Renal pelvis (tissue), 4 donors: ENCODE data around the gene TMEM179. TPM values are rescaled to one million over a fixed set of nuclear protein-coding genes. Genes with fewer than 3 reads are reported as not detected.

Experiments used
- DNase-seq: peaks from one replicate; pipeline ENCODE4 v3.0.0-alpha.2; 2013
- polyA plus RNA-seq, 3 donors: library from polyadenylated mRNA; unstranded; fragments of 120-200 nt; gene quantifications; one replicate each; pipeline ENCODE4 v1.2.1, GENCODE V29; 2013; ENCODE audit not compliant: insufficient read length in 3 of 3

The TMEM179 gene
- polyA plus RNA-seq, 3 donors, result 1.1 to 2.0 (median 1.3) TPM

DNA sequence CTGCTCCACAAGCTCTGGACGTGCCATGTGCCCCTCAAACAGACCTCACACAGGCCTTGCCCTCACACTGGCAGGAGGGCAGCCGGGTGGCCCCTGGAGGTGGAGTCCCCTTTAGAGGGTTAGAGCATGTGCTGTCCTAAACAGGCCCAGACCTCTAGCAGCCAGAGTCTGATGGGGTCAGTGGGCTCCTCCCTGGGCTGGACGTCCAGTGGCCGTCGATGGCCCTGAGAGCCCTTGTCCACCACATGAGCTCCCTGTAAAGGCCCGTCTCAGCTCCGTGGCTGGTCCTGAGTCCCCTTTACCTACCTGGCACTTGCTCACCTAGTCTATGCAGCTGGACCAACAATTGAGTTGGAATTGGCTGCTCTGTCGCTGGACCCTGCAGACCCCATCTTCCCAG lies 3.8 kb downstream of the TMEM179 start:
- no peak for DNase-seq

DNA sequence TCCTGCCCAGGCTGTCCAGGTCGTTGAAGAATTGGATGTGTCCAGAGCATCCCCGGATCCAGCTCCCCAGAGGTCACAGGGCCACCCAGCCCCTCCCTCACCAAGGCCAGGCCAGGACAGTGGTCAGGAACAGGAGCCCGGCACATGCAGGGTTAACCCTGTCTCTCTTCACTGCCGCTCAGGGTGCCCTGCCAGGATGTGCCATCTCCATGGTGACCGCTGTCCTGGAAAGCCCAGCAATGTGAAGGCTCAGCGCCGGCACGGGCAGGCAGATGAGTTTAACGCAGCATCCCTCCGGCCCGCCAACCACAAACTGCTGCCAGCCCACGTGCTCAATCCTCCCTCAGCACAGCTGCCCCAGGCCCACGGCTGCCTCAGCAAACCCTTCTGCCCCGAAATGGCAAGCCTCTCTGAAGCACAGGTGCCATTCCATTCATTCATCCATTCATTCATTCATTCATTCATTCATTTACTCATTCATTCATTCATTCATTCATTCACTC lies 4.4 kb downstream of the TMEM179 start:
- DNase-seq, result no peak

DNA sequence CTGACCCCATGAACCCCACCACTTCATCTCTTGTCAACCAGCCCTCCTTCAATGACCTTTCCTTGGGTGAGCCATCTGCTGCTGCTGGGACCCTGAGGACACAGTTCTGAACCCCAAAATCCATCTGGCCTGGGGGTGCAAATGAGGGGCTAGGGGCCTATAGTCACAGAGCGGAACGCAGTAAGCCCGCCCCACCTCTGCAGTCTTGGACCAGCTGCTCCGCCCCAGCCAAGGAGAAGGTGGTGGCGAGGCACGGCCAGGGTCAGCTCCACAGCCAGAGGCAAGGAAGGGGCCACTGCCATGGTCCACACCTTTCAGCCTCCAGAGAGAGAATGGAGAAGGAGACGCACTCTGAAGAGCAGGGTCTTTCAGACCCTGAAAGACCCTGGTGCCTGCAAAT lies 5.1 kb downstream of the TMEM179 start:
- no peak for DNase-seq

DNA sequence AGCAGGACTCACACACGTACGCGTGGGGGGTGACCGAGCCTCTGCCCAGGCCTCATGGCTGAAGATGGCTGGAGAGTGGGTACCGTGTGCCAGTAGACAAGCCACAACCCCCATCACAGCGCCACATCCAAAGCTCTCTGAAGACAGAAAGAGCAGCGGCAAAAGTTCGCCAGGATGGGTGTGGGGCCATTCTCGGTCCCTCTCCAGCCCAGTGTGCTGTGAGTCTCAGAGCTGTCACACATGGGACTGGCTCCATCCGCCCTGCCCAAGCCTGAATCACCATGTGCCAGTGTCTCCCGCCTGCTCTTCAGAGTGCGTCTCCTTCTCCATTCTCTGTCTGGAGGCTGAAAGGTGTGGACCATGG lies 5.7 kb downstream of the TMEM179 start:
- DNase-seq, result no peak

DNA sequence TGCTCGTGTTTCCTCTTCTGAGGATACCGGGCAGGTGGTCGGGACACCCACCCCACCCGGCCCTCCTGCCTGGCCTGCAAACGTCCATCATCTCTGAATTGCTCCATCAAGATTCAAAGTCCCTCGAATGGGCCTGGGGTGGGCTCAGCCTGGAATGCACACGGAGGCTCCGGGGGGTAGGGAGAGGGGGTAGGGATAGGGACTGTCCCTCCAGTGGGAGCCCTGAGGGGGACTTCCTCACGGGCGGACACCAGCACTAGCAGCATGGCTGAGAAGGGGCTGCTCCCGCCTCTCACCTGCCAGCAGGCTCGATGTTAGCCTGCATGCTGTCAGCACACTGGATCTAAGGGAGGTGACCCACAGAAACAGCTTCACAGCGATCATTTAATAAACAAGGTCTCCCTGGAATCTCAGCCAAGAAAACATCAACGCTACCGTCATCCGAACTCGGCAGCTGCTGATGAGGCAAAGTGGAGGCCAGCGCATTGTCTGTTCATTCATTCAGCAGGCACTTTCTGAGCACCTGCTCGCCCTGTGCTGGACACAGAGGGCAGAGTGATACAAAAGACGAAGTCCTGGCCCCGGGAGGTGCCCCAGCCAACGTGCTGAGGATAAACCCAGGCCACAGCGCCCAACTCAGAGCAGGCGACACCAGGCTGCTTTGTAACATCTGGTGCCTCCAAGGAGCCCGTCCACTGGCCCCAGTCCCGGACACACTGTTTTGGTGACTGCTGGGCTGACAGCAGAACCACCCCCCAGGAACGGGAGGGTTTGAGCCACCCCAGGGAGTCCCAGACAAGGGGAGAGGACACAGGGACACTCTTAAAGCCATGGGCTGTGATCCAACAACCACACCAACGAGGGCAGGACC lies 6.3 kb downstream of the TMEM179 start:
- DNase-seq, result no peak

DNA sequence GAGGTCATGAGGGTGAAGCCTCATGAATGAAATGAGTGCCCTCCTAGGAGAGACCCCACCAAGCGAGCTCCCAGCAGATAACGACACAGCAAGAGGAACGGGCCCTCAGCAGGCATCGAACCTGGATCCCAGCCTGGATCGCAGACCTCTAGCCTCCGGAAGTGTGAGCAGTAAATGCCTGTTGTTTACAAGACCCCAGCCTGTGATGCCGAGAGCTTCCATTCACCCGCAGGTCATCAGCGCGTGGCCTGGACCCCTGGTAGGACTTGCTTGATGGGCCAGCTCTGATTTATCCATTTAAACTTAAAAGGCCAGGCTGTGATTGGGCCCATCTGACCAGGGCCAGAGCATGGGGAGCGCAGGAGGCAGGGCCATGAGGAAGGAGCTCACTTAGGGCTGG lies 7.0 kb downstream of the TMEM179 start:
- no peak for DNase-seq

DNA sequence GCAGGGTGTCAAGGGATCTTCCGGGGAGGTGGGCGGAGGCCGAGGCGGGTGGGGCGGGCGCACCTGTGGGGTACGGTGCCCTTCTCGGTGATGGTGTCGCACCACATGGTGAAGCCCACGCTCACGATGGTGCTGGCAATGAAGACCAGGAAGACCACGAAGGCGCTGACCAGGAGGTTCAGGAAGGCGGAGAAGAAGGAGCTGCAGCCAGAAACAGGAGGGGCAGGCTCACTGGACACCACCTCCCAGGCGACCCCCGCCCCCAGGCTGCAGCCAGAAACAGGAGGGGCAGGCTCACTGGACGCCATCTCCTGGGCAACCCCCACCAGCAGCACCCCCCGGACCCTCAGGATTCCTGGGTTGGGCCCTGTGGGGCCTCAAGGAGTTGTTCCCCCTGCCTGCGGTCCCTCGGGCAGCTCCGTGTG lies 7.6 kb downstream of the TMEM179 start:
- DNase-seq, result no peak

DNA sequence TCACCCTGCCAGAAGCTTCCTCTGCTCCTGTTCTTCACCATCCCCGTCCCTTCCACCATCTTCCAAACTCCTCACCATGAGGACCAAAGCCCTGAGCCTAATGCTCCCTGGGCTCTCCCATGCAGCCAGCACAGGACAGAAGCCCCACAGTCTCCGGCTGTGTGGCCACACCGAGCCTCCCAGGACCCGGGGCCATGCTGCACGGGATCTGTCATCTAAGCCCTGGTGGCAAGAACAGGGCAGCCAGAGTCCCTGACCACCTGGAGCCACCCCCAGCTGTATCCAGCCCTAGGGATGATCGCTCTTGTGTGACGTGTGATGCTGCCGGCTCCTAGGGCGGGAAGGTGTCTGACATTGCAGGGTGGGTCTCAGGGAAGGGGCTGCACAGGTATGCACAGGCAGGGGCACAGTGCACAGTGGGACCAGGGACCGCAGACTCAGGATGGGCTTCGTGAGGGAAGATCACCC lies 8.1 kb downstream of the TMEM179 start:
- DNase-seq, result no peak

DNA sequence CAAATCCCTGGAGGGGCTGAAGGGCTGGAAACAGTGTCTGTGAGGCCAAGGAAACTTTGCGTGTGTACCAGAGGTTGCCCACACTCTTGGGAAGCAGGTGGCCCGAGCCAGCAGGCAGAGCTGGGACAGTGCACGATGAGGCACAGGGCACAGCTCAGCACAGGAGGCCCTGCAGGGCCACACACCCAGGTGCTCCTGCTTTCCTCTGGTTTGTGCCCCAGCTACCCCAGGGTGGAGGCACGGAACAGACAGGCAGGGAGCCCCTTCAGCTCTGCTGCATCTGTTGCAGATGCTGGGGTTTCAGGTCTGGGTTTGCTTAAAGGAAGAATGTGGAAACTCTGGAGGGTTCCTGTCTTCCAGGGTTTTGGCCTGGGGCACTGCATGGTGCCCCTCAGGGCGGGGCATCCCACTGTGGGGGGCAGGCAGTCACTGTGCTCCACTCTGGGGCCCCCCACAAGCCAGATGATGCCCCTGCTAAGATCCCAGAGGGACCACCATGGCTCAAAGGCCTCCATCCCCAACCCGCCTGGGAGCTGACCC lies 8.6 kb downstream of the TMEM179 start:
- no peak for DNase-seq

DNA sequence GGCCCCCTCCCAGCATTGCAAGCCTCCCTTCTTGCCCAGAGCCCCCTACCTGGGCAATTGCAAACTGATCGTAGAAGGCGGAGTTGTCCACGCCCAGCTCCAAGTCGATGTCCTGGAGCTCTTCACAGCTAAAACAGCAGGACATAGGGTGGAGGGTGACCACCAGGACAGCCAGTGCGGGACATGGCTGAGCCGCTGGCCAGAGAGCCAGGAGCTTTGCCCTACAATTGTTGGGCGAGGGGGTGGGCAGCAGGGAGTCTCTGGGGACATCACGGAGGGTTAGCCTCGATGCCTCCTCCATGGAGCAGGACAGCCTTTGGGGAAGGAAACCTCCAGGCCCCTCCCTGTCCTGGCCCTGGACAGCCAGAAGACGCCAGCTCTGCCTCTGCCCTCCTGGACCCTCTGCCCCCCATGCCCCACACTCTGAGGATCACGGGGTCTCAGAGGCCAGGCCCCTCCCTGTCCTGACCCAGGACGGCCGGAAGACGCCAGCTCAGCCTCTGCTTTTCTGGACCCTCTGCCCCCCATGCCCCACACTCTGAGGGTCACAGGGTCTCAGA lies 9.4 kb downstream of the TMEM179 start:
- DNase-seq, result no peak

DNA sequence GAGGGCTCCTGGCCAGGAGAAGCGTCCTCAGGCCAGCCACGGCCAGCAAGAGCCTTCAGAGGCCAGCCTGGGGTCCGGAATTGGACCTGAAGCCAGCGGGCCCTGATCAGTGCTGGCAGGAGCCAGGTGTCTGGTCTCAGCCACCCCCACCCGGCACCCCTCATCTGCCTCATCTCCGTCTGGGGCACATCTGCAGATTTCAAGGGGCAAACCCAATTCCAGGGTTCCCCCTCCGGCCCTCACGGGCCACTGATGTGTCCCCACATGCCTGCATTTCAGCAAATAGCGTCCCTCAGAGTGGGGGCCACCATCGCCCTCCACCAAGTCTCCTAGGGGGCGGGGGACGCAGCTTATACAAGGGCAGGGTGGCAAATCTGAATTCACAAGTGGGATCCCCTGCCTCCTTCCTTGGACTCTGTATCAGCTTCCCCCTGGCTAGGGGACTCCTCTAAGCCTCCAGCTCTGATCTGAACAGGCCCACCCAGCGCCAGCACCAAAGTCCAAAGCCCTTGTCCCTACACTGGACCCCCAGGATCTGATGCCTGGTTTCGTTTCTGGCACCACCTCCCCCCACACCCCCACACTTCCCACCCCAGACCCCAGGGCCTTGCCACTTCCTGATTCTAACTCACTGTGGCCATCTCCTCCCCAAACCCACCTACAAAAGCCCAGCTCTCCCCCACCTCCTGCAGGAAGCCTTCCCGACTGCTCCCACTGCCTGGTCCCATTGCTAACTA lies 10.1 kb downstream of the TMEM179 start:
- DNase-seq, result no peak

DNA sequence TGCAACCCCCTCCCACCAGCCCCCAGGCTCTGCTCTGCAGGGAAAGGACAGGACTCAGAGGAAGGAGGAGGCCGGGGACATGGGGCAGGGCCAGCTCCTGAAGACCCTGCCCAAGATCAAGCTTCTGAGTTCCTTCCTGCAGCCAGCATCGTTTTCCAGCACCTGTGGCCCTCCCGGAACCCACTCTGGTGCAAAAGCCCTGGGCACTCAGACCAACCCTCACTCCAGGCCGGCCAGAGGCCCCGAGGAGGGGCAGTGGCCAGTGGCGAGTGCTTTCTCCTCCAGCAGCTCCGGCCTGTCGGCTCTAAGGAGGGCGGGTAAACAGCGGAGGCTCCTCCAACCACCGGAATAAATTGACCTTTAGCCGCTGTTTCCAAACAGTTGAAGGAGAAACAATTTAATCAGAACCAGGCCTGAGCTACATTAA lies 10.8 kb downstream of the TMEM179 start:
- no peak for DNase-seq

DNA sequence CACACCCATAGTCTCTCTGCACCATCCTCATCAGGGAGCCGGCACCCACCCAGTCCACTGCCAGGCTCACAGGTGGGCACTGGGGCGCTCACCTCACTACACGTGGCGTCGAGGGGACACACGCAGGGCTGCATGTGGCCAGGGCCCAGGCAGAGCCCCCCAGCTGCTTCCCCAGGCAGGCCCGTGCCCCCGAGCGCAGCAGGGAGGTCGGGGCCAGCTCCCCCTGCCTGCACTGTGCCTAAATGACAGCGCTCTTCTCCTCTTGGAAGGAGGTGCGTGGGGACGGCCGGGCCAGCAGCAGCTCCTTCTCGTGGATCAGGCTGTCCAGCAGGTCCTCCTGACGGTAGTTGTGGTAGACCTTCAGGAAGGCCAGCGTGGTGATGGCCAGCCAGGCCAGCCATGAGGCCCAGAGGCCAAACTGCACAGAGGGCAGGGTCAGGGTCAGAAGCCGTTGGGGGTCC lies 11.3 kb downstream of the TMEM179 start:
- DNase-seq, result no peak

DNA sequence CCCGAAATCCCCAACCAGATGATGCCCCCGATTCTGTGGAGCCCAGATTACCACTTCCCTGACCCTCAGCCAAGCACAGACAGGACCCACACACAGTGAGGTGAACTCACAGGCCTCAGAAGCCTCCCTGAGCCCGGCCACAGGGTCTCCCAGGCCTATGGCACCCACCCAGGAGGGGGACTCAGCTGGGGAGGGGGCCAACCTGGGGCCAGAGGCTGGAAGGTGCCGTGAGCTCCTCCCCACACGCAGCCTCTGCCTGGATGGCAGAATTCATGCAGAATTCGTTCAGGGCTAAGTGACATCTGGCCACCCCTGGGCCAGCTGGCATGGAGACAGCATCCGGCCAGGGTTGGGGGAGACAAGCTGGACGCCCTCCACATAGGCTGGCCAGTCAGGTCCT lies 11.8 kb downstream of the TMEM179 start:
- no peak for DNase-seq

DNA sequence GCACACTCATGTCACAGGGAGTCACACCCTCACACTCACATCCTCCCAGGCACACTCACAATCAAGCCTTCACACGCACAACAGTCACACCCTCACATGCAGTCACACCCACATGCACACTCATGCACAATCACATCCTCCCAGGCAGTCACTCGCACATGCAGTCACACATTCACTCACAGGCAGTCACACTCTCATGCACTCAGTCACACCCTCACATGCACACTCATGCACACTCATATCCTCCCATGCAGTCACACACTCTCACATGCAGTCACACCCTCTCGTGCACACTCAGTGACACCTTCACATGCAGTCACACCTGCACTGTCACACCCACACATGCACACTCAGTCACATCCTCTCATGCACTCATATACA lies 12.3 kb downstream of the TMEM179 start:
- no peak for DNase-seq

DNA sequence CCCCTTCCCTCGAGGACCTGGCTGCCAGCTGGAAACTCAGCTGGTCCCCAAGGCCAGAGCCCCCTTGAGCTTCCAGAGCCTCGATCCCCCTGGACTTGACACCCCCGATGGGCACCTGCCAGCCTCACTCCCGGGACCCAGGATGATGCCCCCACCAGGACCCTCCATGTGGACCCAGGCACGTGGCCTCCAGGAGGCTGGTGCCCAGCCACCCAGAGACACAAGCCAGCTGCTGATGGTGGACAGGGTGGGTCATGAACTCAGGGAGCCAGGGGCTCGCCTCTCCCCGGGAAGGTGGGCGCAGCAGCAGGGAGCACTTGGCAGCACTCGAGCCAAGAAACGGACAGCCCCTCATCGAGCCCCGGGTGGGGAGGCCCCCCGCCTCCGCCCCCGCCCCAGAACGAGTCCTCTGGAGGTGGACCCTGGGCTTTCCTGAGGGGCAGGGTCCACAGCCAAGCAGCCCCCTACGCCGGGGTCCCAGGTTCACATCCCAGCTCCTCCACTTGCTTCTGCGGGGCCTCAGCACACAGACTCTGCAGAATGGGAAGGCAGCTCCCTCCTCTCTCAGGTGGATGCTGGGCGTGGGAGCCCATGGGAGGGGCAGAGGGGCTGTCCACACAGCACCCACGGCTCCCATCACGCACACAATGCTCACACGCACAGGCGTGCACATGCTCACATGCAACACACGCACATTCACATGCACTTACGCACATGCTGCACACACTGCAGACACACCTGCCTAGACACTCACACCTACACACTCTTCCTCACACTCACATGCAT lies 12.9 kb downstream of the TMEM179 start:
- no peak for DNase-seq

DNA sequence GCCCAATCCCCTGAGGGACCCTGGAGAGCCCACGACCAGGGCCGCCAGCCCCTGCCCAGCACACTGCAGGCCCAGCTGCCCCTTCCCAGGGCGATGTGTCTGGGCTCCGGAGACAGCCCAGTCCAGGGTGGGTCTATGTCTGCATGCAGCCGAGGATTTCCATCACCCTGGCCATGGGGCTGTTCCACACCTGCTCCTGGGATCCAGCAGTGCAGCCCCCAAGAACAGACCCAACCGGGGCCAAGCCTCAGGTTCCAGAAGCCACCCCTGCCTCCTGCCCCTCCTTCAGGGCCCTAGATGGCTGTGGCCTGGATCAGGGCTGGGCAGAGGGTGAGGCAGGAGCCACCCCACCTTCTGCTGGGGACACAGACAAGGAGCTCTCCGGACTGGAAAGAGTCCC lies 13.5 kb downstream of the TMEM179 start:
- DNase-seq, result no peak

DNA sequence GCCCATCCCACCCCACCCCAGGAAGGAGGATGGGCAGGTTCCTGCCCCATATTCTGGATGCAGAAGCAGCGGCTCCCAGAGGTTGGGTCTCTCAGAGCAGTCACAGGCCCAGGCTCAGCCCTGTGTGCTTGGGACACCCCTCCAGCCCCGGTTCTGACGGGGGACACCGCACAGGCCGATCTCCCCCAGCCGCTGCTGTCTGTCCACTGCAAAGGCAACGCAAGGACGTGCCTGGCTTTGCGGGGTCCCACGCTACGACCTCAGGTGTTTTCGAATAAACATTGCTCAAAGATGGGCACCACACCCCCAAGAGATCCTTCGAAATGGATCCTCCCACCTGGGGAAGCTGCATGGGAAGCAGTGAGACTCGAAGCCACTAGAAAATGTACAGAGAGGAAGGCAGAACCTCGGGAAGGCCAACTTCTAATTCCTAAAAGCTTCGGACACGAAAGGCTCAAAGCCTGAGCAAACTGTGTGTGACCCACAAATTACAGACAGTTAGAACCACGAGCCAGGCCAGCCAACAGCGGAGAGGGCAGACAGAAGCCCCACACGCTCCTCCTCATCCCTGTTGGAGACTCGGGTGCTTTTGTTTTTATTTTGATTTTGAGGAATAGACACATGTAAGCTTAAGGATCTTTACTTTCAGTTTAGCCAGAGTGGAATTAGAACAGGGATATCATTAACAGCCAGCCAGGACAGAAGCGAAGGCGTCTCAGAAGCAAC lies 14.2 kb downstream of the TMEM179 start:
- no peak for DNase-seq

DNA sequence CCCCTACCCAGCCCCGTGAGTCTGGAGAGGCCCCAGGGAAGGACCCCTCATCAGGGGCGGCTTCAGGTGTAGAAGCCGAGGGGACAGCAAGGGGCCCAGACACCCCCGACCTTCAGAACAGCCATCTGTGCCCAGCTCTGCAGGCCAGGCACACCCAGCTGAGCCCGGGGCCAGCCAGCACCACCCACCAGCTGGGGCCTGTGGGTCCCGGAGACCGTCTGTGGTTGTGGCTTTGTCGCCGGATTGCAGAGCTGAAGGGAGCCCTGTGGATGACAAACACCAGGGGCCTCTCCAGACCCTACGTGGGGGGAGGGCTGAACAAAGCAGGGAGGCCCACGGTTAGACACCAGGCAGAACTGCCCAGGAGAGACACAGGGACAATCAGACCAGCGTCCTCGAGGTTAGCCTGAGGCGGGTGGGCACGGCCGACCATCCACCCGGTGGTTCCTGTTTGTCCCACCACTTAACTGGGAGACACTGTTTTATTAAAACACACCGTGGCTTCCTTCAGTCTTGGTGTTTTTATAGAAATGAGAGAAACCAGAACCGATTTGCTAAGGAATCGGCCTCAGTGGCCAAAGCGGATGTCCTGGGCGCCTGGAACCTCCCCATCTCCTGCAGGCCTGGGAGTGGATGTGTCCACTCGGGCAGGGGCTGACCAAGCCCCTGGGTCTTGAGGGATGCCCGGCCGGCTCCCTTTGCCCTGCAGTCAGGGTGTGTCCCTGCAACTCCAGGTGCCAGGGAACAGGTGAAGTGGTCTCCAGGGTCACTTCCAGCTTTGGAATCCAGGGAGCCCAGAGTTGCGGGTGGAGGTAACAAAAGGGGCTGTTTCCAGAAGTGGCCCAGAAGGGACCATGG lies 15.0 kb downstream of the TMEM179 start:
- DNase-seq, result no peak
